NCI-H446 treated with DMSO at 0.1 percent for 48 hours (cell line): ENCODE measurements around the gene MOV10.

Experiments
- DNase-seq: peaks from one replicate; lab custom pipeline; 2025; lab: John Stamatoyannopoulos, UW

Gene MOV10

DNA sequence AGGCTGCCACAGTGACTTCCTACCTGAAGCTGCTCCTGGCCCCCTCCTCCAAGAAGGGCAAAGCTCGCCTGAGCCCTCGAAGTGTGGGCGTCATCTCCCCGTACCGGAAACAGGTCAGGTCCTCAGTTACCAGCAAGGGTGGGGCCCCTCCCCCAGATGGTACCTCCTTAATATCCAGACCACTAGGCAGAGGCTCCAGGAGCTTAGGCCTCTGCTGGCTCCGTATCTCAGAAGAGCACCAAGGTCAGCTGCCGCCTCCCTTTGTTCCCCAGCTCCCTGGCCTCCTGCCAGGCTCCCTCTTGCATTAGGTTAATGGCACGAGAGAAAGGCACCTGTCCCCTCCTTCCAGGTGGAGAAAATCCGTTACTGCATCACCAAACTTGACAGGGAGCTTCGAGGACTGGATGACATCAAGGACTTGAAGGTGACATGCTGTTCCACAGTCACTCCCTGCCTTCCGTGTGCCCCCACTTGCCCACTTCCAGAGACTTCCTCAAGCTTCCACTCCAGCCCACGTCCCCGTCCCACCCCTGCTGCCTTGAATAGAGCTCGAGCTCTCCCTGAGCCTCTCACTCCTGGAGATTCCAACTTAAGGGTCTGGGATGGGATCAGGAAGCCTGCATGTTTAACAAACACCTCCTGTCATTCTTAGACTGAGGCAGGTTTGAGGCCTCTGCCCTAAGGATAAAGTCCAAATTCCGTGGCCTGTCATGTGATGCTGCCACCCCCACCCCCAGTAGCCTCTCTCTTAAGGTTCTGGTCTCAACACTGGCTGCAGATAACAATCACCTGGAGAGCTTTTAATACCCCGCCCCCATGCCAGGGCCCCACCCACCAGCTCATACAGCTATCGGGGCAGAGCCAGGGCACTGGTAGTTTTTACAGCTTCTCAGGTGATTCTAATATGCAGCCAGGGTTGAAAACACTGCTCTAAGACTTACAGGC lies 24.2 kb downstream of the MOV10 start:
- no peak for DNase-seq

GRCh38 chr1:112699425-112700144 lies 25.1 kb downstream of the MOV10 start:
- DNase-seq = no peak

- DNase-seq = peak; percentile 89
These were observed 26.1 kb downstream of the MOV10 start for GRCh38 chr1:112700290-112701226.

GRCh38 chr1:112701227-112702066 lies 27.0 kb downstream of the MOV10 start:
- no peak for DNase-seq

DNA sequence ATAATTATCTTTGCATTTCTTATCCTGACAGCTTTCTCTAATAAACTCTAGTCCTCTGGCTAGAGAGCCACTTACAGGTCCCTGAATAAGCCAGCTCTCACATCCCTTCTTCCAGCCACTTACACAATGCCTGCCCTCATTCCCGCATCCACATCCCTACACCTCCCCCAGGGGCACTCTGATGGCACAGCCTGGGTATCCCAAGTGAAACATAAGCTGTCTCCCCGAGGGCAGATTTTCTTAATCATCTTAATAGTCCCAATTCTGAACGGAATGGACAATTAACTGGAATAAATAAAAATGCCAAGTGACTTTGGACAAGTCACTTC lies 27.6 kb downstream of the MOV10 start:
- no peak for DNase-seq

GRCh38 chr1:112702420-112703261 lies 28.2 kb downstream of the MOV10 start:
- DNase-seq = no peak

DNA sequence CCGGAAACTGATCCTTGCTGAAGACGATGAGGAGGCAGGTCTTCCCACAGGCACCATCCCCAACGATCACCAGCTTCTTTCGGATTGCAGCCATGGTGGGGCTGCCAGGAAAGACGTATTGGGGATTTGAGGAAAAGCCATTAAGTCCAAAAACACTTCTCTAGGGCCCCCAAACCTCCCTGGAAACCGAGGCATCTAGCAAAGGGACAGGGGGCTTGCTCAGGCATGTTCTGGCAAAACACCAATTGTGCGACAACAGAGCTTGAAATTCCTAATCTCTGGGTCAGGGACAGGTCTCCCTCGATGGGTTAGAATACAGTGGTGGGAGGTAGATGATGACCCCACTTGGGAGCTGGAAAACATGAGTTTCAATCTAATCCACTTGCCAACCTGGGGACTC lies 29.2 kb downstream of the MOV10 start:
- no peak for DNase-seq

- no peak for DNase-seq
These were observed 30.0 kb downstream of the MOV10 start for GRCh38 chr1:112704391-112704933.

- DNase-seq = peak; percentile 80
These were observed 30.6 kb downstream of the MOV10 start for GRCh38 chr1:112704934-112705627.

DNA sequence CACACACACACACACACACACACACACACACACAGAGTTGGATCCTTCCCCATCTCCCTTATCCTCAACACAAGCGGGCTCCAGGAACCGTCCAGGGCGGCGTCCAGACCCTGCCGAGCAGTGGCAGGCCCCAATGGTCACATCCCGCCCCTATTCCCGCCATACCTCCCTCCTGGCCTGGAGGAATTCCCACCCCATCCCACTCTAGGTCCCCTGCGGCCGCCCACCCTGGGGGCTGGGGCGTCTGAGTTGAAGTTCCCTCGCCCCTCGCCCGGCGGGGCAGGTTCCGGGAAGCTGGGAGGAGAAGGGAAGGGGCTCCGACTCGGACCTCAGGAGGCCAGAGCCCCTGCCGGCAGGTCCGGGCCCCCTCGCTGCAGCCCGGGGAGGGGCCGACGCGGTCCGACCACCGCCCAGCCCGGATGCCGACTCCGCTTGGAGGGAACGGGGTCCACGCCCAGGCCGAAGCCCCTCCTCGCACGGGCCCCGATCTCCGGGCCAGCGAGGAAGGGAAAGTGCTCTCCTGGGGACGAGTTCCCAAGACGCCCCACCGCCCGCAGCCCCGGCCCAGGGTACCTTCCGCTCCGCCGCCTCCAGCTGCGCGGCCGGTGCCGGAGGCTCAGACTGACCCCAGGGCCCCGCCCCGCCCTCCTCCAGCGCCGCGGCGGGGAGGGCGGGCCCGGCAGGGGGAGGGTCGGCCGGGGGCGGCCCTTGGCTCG lies 32.2 kb downstream of the MOV10 start, which contains the start of gene RHOC:
Gene RHOC, minus strand, starts transcription at position 623 of the 716 bp plus-strand sequence. CDS start 3,328 bp downstream, outside the sequence.
- DNase-seq = peak; percentile 42

DNA sequence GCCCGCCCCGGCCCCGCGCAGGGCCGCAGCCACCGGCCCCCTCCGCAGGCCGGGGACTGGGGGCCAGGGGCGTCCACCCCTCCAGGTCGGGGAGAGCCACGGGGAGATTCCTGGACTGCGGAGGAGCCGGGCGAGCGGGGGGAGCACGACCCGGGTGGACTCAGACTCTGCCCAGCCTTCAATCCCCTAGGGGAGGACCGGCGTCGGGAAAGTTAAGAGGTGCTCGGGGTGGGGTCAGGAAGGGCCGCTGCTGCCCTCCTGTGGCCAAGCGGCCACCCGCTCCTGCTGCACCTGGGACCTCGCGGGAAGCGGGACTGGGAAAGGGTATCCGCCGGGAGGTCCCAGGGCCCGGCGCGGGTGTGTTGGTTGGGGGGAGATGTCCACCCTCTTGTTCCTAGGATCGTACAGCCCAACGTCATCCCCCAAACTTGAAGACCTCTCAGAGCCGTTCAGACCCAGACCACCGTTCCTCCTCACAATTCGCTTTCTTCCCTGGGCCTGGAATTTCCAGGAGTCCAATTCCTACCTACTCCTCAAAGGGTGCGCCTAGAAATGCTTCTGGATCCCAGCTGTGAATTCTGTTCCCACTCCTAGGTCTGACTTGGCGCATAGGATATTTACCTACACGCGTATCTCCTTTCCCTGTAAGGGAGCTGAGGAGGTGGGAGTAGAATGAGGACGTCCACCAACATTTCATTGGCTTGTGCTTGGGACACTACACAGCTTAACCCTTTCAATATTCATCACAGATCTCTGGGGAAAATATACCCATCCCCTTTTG lies 33.0 kb downstream of the MOV10 start:
- DNase-seq = peak; percentile 71

DNA sequence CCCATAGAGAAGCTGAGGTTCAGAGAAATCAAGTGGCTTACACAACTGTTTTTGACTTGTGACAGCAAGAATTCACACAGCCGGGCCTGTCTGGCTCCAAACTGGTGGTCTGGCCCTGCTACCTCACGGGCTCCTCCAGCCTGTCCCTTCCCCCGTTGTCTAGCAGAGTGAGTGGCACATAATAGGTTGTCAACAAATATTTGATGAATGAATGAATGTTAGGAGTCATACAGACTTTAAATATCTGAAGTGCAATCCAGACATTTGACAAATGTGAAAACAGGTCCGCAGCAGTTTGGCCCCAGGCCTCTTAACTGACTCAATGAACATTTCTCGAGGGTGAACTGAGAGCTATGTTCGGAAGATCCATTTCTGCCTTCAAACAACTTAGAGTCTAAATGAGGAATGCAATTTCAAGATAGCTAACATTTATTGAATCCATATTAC lies 33.6 kb downstream of the MOV10 start:
- no peak for DNase-seq

GRCh38 chr1:112708489-112708888 lies 34.0 kb downstream of the MOV10 start:
- no peak for DNase-seq

DNA sequence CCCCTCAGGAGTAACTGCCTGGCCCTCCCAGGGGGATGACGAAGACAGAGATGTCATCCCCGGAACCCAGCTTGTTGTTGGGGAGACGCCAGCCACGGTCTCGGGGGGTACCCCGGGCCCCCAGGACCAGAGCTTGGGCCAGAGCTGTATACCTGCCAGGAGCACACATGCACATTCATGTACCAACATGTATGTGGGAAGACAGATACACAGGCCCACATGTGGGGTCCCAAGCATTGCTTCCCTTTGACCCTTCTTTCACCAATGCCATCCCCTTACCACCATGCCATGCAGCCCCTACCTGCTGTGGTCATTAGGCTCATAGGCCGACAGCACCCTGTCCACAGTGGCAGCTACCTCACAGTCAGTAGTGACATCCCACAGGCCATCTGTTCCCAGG lies 35.7 kb downstream of the MOV10 start:
- DNase-seq = no peak

GRCh38 chr1:112710586-112710985 lies 36.1 kb downstream of the MOV10 start:
- no peak for DNase-seq

DNA sequence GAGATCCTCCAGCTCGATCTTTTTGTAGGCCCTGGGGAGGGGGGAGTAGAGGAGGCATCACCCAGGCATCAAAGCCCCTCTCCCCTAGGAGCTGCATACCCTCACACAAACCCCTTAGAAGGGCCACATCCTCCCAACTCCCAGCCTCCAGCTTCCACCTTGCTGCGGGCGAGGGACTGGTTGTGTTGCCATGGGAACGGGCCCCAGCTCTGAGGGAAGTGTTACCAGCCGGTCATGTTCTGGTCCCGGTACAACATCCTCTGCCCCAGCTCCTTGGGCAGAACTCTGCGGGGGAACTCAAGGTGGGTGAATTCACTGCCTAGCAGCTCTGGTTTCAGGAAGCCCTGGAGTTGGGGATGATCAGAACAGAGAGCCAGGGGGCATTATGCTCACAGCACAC lies 36.6 kb downstream of the MOV10 start:
- DNase-seq = no peak

DNA sequence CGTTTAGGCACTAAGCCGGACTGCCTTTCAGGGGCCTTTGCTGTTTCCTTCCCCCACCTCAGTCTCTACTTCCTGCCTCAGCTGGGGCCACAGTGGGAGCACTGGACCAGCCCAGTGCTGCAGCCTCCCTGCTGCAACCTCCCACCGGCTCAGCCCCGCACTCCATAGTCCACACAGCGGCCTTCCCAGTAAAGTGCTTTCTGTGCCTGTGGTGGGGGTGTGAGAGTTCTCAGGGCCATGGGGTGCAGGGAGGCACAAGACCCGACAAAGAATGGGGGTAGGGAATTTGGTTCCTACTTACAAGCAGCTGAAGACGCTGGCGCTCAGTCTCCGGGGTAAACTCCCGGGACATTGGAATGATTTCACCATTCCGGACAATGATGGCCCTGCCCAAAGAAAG lies 37.2 kb downstream of the MOV10 start:
- no peak for DNase-seq

- DNase-seq = no peak
These were observed 37.7 kb downstream of the MOV10 start for GRCh38 chr1:112712191-112712590.
